ENCODE measurements around the gene MLXIP.
A peak's percentile ranks its signal among the peaks of the same experiment; 100 is the strongest.
"Not testable (repeated sequence)": the region's sequence is repeated elsewhere in the genome, so short reads cannot be mapped to it uniquely, and the experiment has no call there.

The MLXIP gene

GRCh38 chr12:122078141-122079032 is at the start of gene MLXIP:
TSS of gene MLXIP (plus strand) at chr12:122078756. CDS start at chr12:122078854, 98 bp downstream.
- Histone ChIP-seq H3K27me3 (ENCODE audit: control insufficient read depth, insufficient read depth, low read length) (peaks cover 23% of the 10 kb centered on the region), H3K27ac (ENCODE audit: low read length) (no peak within 1 kb of the TSS), H3K4me3 (ENCODE audit: low read length) (peak within 1 kb of the TSS; percentile 67), H3K9me3 (ENCODE audit: control insufficient read depth, low read depth, low read length) (no peaks in the 10 kb centered on the region), H3K36me3 (ENCODE audit: control insufficient read depth, low read depth, low read length) (no peaks in the 10 kb centered on the region), H3K4me1 (ENCODE audit: control insufficient read depth, low read depth, low read length) (peaks cover 11% of the 10 kb centered on the region), H3K9ac (ENCODE audit: low read length) (peak within 1 kb of the TSS; percentile 51)

- H3K9ac ChIP-seq (ENCODE audit: low read length): no peak overlapping the region
- H3K36me3 ChIP-seq (ENCODE audit: control insufficient read depth, low read depth, low read length): no peaks in the 10 kb centered on the region
- H3K4me1 ChIP-seq (ENCODE audit: control insufficient read depth, low read depth, low read length): no peaks in the 10 kb centered on the region
- no peak overlapping the region for H3K4me3 ChIP-seq (ENCODE audit: low read length)
- no peak overlapping the region for H3K27ac ChIP-seq (ENCODE audit: low read length)
- H3K9me3 ChIP-seq (ENCODE audit: control insufficient read depth, low read depth, low read length): no peaks in the 10 kb centered on the region
- H3K27me3 ChIP-seq (ENCODE audit: control insufficient read depth, insufficient read depth, low read length): no peaks in the 10 kb centered on the region
Measured at GRCh38 chr12:122028905-122029560, 49.5 kb upstream of the MLXIP start.

- Histone ChIP-seq H3K27me3 (ENCODE audit: control insufficient read depth, insufficient read depth, low read length) (no peaks in the 10 kb centered on the region), H3K9ac (ENCODE audit: low read length) (no peak overlapping the region), H3K36me3 (ENCODE audit: control insufficient read depth, low read depth, low read length) (no peaks in the 10 kb centered on the region), H3K27ac (ENCODE audit: low read length) (no peak overlapping the region), H3K4me3 (ENCODE audit: low read length) (no peak overlapping the region), H3K9me3 (ENCODE audit: control insufficient read depth, low read depth, low read length) (no peaks in the 10 kb centered on the region), H3K4me1 (ENCODE audit: control insufficient read depth, low read depth, low read length) (no peaks in the 10 kb centered on the region)
Measured at GRCh38 chr12:122029620-122030423, 48.7 kb upstream of the MLXIP start.

GRCh38 chr12:122030424-122031035 is 48.0 kb upstream of the MLXIP start:
- Histone ChIP-seq H3K36me3 (ENCODE audit: control insufficient read depth, low read depth, low read length) (peaks cover 6% of the 10 kb centered on the region), H3K9me3 (ENCODE audit: control insufficient read depth, low read depth, low read length) (no peaks in the 10 kb centered on the region), H3K27me3 (ENCODE audit: control insufficient read depth, insufficient read depth, low read length) (no peaks in the 10 kb centered on the region), H3K4me3 (ENCODE audit: low read length) (no peak overlapping the region), H3K9ac (ENCODE audit: low read length) (no peak overlapping the region), H3K27ac (ENCODE audit: low read length) (no peak overlapping the region), H3K4me1 (ENCODE audit: control insufficient read depth, low read depth, low read length) (no peaks in the 10 kb centered on the region)

- H3K36me3 ChIP-seq (ENCODE audit: control insufficient read depth, low read depth, low read length): peaks cover 16% of the 10 kb centered on the region
- H3K9ac ChIP-seq (ENCODE audit: low read length): no peak overlapping the region
- H3K27me3 ChIP-seq (ENCODE audit: control insufficient read depth, insufficient read depth, low read length): no peaks in the 10 kb centered on the region
- H3K9me3 ChIP-seq (ENCODE audit: control insufficient read depth, low read depth, low read length): no peaks in the 10 kb centered on the region
- H3K27ac ChIP-seq (ENCODE audit: low read length): no peak overlapping the region
- no peak overlapping the region for H3K4me3 ChIP-seq (ENCODE audit: low read length)
- H3K4me1 ChIP-seq (ENCODE audit: control insufficient read depth, low read depth, low read length): no peaks in the 10 kb centered on the region
Measured at GRCh38 chr12:122031342-122032216, 47.0 kb upstream of the MLXIP start.

- Histone ChIP-seq H3K9me3 (ENCODE audit: control insufficient read depth, low read depth, low read length) (no peaks in the 10 kb centered on the region), H3K36me3 (ENCODE audit: control insufficient read depth, low read depth, low read length) (peaks cover 19% of the 10 kb centered on the region), H3K9ac (ENCODE audit: low read length) (no peak overlapping the region), H3K4me1 (ENCODE audit: control insufficient read depth, low read depth, low read length) (no peaks in the 10 kb centered on the region), H3K27me3 (ENCODE audit: control insufficient read depth, insufficient read depth, low read length) (no peaks in the 10 kb centered on the region), H3K27ac (ENCODE audit: low read length) (no peak overlapping the region), H3K4me3 (ENCODE audit: low read length) (no peak overlapping the region)
Measured at GRCh38 chr12:122032580-122032979, 46.0 kb upstream of the MLXIP start.

- Histone ChIP-seq H3K9ac (ENCODE audit: low read length) (no peak overlapping the region), H3K27ac (ENCODE audit: low read length) (no peak overlapping the region), H3K4me1 (ENCODE audit: control insufficient read depth, low read depth, low read length) (no peaks in the 10 kb centered on the region), H3K27me3 (ENCODE audit: control insufficient read depth, insufficient read depth, low read length) (no peaks in the 10 kb centered on the region), H3K36me3 (ENCODE audit: control insufficient read depth, low read depth, low read length) (peaks cover 28% of the 10 kb centered on the region), H3K4me3 (ENCODE audit: low read length) (no peak overlapping the region), H3K9me3 (ENCODE audit: control insufficient read depth, low read depth, low read length) (no peaks in the 10 kb centered on the region)
Measured at GRCh38 chr12:122035292-122035691, 43.3 kb upstream of the MLXIP start.

GRCh38 chr12:122036153-122036552 is 42.4 kb upstream of the MLXIP start:
- Histone ChIP-seq H3K36me3 (ENCODE audit: control insufficient read depth, low read depth, low read length) (peaks cover 28% of the 10 kb centered on the region), H3K9me3 (ENCODE audit: control insufficient read depth, low read depth, low read length) (no peaks in the 10 kb centered on the region), H3K27me3 (ENCODE audit: control insufficient read depth, insufficient read depth, low read length) (no peaks in the 10 kb centered on the region), H3K9ac (ENCODE audit: low read length) (no peak overlapping the region), H3K4me1 (ENCODE audit: control insufficient read depth, low read depth, low read length) (no peaks in the 10 kb centered on the region), H3K4me3 (ENCODE audit: low read length) (no peak overlapping the region), H3K27ac (ENCODE audit: low read length) (no peak overlapping the region)

- H3K4me1 ChIP-seq (ENCODE audit: control insufficient read depth, low read depth, low read length): no peaks in the 10 kb centered on the region
- H3K27ac ChIP-seq (ENCODE audit: low read length): no peak overlapping the region
- H3K36me3 ChIP-seq (ENCODE audit: control insufficient read depth, low read depth, low read length): peaks cover 38% of the 10 kb centered on the region
- H3K4me3 ChIP-seq (ENCODE audit: low read length): no peak overlapping the region
- H3K9ac ChIP-seq (ENCODE audit: low read length): no peak overlapping the region
- H3K27me3 ChIP-seq (ENCODE audit: control insufficient read depth, insufficient read depth, low read length): no peaks in the 10 kb centered on the region
- no peaks in the 10 kb centered on the region for H3K9me3 ChIP-seq (ENCODE audit: control insufficient read depth, low read depth, low read length)
Measured at GRCh38 chr12:122040579-122041386, 37.8 kb upstream of the MLXIP start.

- H3K9ac ChIP-seq (ENCODE audit: low read length); H3K9me3 ChIP-seq (ENCODE audit: control insufficient read depth, low read depth, low read length); H3K4me3 ChIP-seq (ENCODE audit: low read length); H3K27me3 ChIP-seq (ENCODE audit: control insufficient read depth, insufficient read depth, low read length); H3K27ac ChIP-seq (ENCODE audit: low read length); H3K4me1 ChIP-seq (ENCODE audit: control insufficient read depth, low read depth, low read length): not testable (repeated sequence)
- H3K36me3 ChIP-seq (ENCODE audit: control insufficient read depth, low read depth, low read length): peaks cover 34% of the 10 kb centered on the region
Measured at GRCh38 chr12:122041458-122041857, 37.1 kb upstream of the MLXIP start.
